BE2C (cell line): ENCODE results near the gene PPP1R9A.

Experiments used
- DNase-seq: peaks from one replicate; pipeline ENCODE4 v3.0.0-alpha.2; 2020
- H3K27me3 ChIP-seq: fragments of 250-450 bp; sonication (Bioruptor Pico); 2 replicates; pipeline ENCODE4 v1.5.1; 2020; ENCODE audit warnings: mild to moderate bottlenecking
- H3K36me3 ChIP-seq: fragments of 250-450 bp; sonication (Bioruptor Pico); 2 replicates; pipeline ENCODE4 v1.5.1; 2020; ENCODE audit warnings: mild to moderate bottlenecking
- H3K4me1 ChIP-seq: fragments of 250-450 bp; sonication (Bioruptor Pico); 2 replicates; pipeline ENCODE4 v1.5.1; 2020
- H3K4me3 ChIP-seq: 2 replicates; pipeline ENCODE4 v1.5.1; 2011; ENCODE audit warnings: low read depth, low read length
- H3K9me3 ChIP-seq: fragments of 250-450 bp; sonication (Bioruptor Pico); 2 replicates; pipeline ENCODE4 v1.5.1; 2020
- CTCF ChIP-seq: IDR thresholded peaks from 2 replicates; pipeline ENCODE4 v1.5.1; 2012; ENCODE audit warnings: mild to moderate bottlenecking, low read depth, low read length

Gene PPP1R9A

GRCh38 chr7:94939395-94939794 is 32.0 kb downstream of the PPP1R9A start:
- DNase-seq, result no peak
- TF ChIP-seq CTCF, result no peak
- H3K4me3 ChIP-seq, result no peak overlapping the region

GRCh38 chr7:94940241-94940640 is 32.8 kb downstream of the PPP1R9A start:
- no peaks in the 10 kb centered on the region for H3K36me3 ChIP-seq
- no peaks in the 10 kb centered on the region for H3K27me3 ChIP-seq
- H3K4me1 ChIP-seq, result no peaks in the 10 kb centered on the region
- no peak for TF ChIP-seq CTCF
- H3K9me3 ChIP-seq, result no peaks in the 10 kb centered on the region
- no peak for DNase-seq
- no peak overlapping the region for H3K4me3 ChIP-seq

More at GRCh38 chr7:94939395-94939794, 32.0 kb downstream of the PPP1R9A start:
- Histone ChIP-seq H3K36me3 (no peaks in the 10 kb centered on the region), H3K27me3 (no peaks in the 10 kb centered on the region), H3K4me1 (no peaks in the 10 kb centered on the region), H3K9me3 (no peaks in the 10 kb centered on the region)

- Histone ChIP-seq H3K4me3 (no peak overlapping the region), H3K27me3 (no peaks in the 10 kb centered on the region), H3K9me3 (no peaks in the 10 kb centered on the region), H3K36me3 (no peaks in the 10 kb centered on the region), H3K4me1 (no peaks in the 10 kb centered on the region)
- no peak for TF ChIP-seq CTCF
- no peak for DNase-seq
Observed at GRCh38 chr7:94941844-94942632, 34.6 kb downstream of the PPP1R9A start.

GRCh38 chr7:94943134-94943533 is 35.7 kb downstream of the PPP1R9A start:
- Histone ChIP-seq H3K4me3 (no peak overlapping the region), H3K4me1 (no peaks in the 10 kb centered on the region)

GRCh38 chr7:94949532-94949931 is 42.1 kb downstream of the PPP1R9A start:
- no peak for DNase-seq
- no peak overlapping the region for H3K4me3 ChIP-seq
- H3K36me3 ChIP-seq, result no peaks in the 10 kb centered on the region
- TF ChIP-seq CTCF, result no peak
- no peaks in the 10 kb centered on the region for H3K4me1 ChIP-seq
- H3K27me3 ChIP-seq, result no peaks in the 10 kb centered on the region
- H3K9me3 ChIP-seq, result no peaks in the 10 kb centered on the region

More at GRCh38 chr7:94943134-94943533, 35.7 kb downstream of the PPP1R9A start:
- no peak for DNase-seq
- no peaks in the 10 kb centered on the region for H3K9me3 ChIP-seq
- H3K27me3 ChIP-seq, result no peaks in the 10 kb centered on the region
- no peak for TF ChIP-seq CTCF
- no peaks in the 10 kb centered on the region for H3K36me3 ChIP-seq

- H3K9me3 ChIP-seq, result no peaks in the 10 kb centered on the region
- TF ChIP-seq CTCF, result no peak
Observed at GRCh38 chr7:94955807-94956206, 48.4 kb downstream of the PPP1R9A start.

More at GRCh38 chr7:94955807-94956206, 48.4 kb downstream of the PPP1R9A start:
- no peak overlapping the region for H3K4me3 ChIP-seq
- no peak for DNase-seq
- no peaks in the 10 kb centered on the region for H3K27me3 ChIP-seq
- no peaks in the 10 kb centered on the region for H3K36me3 ChIP-seq
- no peaks in the 10 kb centered on the region for H3K4me1 ChIP-seq
